A549 treated with Mapracorat at 1 μM for 4 hours (cell line): ENCODE results near the gene HAUS3. TPM values are rescaled to one million over a fixed set of nuclear protein-coding genes. Genes with fewer than 3 reads are reported as not detected.

Experiments
- total RNA-seq: library from RNA; stranded (reverse); fragments of 200-300 nt; extraction: Qiagen RNA extraction; gene quantifications from 5 replicates; pipeline ENCODE4 v1.2.3, GENCODE V29; 2022

HAUS3 gene
- total RNA-seq: 6.6 to 8.0 TPM (median 7.4 TPM) in 5 replicates

DNA sequence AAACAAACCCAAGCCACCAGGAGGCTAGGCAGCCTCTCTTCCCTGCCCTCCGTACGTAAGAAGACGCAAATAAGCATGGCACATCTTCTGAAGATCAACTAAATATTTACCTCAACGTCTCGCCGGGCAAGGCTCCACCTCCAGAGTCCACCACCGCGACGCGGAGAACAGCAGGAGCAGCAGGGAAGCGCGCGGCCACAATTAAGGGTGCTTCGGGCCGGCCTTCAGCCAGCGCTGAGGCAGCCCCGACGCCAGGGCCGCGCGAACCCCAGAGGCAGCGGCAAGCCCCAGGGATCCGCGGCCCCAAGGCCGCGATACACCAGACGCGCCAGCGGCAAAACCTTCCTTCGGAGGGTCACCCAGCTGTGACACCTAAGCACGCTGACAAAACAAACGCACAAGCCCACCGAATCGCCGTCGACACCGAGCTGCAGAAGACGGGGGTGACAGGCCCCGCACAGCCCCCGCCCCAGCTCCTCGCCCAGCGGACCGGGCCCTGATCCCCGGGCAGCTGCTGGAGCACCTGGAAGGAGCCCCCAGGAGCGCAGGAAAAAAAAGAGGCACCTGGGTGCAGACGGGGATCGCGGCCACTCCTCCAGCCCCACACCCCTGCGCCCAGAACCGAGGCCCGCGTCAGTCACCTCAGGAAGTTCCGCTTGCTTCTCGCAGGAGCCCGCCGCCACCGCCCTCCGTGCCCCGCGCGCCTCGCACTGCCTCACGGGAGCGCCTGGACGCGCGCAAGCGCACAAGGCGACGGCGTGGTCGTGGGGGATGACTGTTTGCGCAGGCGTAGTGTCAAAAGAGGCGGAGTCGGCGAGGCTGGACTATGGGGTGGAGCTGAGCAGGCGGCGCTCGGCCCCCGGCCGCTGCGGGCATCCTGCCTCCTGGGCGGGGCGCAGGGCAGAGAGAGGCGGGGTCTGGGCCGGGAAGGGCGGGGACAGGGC, at the start of gene HAUS3, which contains the start of gene POLN:
HAUS3 (minus strand) TSS at position 712 of the 944 bp plus-strand sequence. CDS start 1,175 bp downstream, outside the sequence.
POLN (minus strand) TSS at position 712 of the 944 bp plus-strand sequence. CDS start 12,890 bp downstream, outside the sequence.

DNA sequence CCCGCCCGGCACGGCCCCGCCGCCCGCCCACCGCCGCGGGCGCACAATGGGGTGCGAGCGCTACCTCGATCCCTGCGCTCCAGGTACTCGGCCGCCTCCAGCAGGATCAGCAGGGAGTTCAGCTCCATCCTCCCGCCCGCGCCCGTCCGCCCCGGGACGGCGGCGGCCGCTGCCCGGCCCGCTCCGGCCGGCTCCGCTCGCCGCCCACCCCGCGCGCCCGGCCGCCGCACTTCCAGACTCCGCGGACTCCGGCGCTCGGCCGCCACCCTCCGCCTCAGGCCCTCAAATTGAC, 19.9 kb upstream of the HAUS3 start, which contains the start of gene MXD4:
MXD4 (minus strand) TSS at position 257 of the 292 bp plus-strand sequence; CDS start at position 128, 129 bp downstream.

Other genes with a start within 250 kb of the HAUS3 start
- gene NELFA, start 233.1 kb downstream of the HAUS3 start, total RNA-seq: 17.3 to 24.8 TPM (median 22.7 TPM) in 5 replicates
- gene NAT8L, start 182.8 kb downstream of the HAUS3 start, total RNA-seq: 8.6 to 14.7 TPM (median 13.8 TPM) in 5 replicates
- 0.33 to 1.8 TPM (median 0.64 TPM) in 5 replicates for gene POLN, start within 50 bp of the HAUS3 start, total RNA-seq
- 15.4 to 22.0 TPM (median 20.9 TPM) in 5 replicates for gene MXD4, start 20.0 kb upstream of the HAUS3 start, total RNA-seq
- 2.4 to 3.2 TPM (median 2.5 TPM) in 5 replicates for gene ZFYVE28, start 176.5 kb upstream of the HAUS3 start, total RNA-seq
- 0.08 to 0.22 TPM (median 0.22 TPM) in 3 of 5 replicates, not detected in the others for gene CFAP99, start 176.8 kb upstream of the HAUS3 start, total RNA-seq
- gene RNF4, start 227.0 kb upstream of the HAUS3 start, total RNA-seq: 59.8 to 75.0 TPM (median 62.0 TPM) in 5 replicates